Erythroblast (primary cell): ENCODE data around the gene RLF.

Experiments
- GATA1 ChIP-seq: IDR thresholded peaks from 2 replicates; pipeline ENCODE4 v1.6.1; 2011; ENCODE audit warnings: low read depth, mild to moderate bottlenecking, control low read depth, low read length, moderate library complexity
- POLR2A ChIP-seq: IDR thresholded peaks from 2 replicates; pipeline ENCODE4 v1.6.1; 2011; ENCODE audit warnings: mild to moderate bottlenecking, low read length

DNA sequence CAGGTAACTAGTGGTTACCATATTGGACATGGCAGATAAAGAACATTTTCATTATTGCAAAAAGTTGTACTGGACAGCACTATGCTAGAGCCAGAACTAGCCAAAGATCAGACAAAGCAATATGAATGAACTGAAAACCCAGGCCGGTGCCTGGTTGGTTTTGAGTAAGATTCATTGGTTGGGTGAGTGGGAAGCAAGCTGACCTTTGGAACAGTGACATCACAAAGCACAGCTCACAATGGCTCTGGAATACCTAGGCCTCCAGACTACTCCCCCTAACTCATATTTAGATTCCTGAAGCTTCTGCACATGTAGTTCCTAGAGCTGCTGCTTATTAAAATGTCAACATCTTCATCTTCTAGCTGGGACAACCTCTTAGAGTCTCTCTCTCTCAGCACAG is 86.5 kb downstream of the RLF start, which contains the start of gene TMCO2:
- TF ChIP-seq POLR2A, result no peak
- TF ChIP-seq GATA1, result no peak
